HG02678 (cell line): ENCODE results near the gene SETD7.

ENCODE experiments used
- ATAC-seq: cut with Tn5 transposase; IDR thresholded peaks from one replicate; pipeline ENCODE4 v1.9.1; 2021; ENCODE audit warnings: mild to moderate bottlenecking, moderate library complexity; ENCODE audit not compliant: unreplicated experiment

Gene SETD7

GRCh38 chr4:139514382-139515059 lies 41.5 kb downstream of the SETD7 start:
- no peak for ATAC-seq

GRCh38 chr4:139511320-139511719 lies 44.7 kb downstream of the SETD7 start:
- ATAC-seq: no peak

GRCh38 chr4:139509727-139510410 lies 46.1 kb downstream of the SETD7 start:
- ATAC-seq: no peak

- ATAC-seq: no peak
Observed at GRCh38 chr4:139508581-139509237, 47.3 kb downstream of the SETD7 start.

GRCh38 chr4:139506774-139507173 lies 49.2 kb downstream of the SETD7 start:
- ATAC-seq: no peak

GRCh38 chr4:139503622-139504166 lies 52.3 kb downstream of the SETD7 start:
- no peak for ATAC-seq

GRCh38 chr4:139501927-139502899 lies 53.8 kb downstream of the SETD7 start:
- ATAC-seq: no peak

- no peak for ATAC-seq
Observed at GRCh38 chr4:139501527-139501926, 54.5 kb downstream of the SETD7 start.

GRCh38 chr4:139501117-139501516 lies 54.9 kb downstream of the SETD7 start:
- no peak for ATAC-seq

GRCh38 chr4:139499186-139499585 lies 56.8 kb downstream of the SETD7 start:
- ATAC-seq: no peak

GRCh38 chr4:139493176-139493575 lies 62.8 kb downstream of the SETD7 start:
- no peak for ATAC-seq

GRCh38 chr4:139492429-139492828 lies 63.6 kb downstream of the SETD7 start:
- no peak for ATAC-seq

- no peak for ATAC-seq
Observed at GRCh38 chr4:139489638-139490037, 66.4 kb downstream of the SETD7 start.

GRCh38 chr4:139488442-139488841 lies 67.6 kb downstream of the SETD7 start:
- ATAC-seq: no peak

GRCh38 chr4:139484783-139485311 lies 71.2 kb downstream of the SETD7 start:
- ATAC-seq: no peak

GRCh38 chr4:139483000-139483399 lies 73.0 kb downstream of the SETD7 start:
- ATAC-seq: no peak

GRCh38 chr4:139481465-139481864 lies 74.6 kb downstream of the SETD7 start:
- no peak for ATAC-seq

GRCh38 chr4:139476363-139476762 lies 79.7 kb downstream of the SETD7 start:
- no peak for ATAC-seq

GRCh38 chr4:139472852-139473251 lies 83.2 kb downstream of the SETD7 start:
- ATAC-seq: no peak

GRCh38 chr4:139470997-139471665 lies 84.9 kb downstream of the SETD7 start:
- peak; percentile 56 for ATAC-seq
